ENCODE data around the gene C1orf159.

The C1orf159 gene

GRCh38 chr1:1140673-1141072, 24.8 kb upstream of the C1orf159 start:
- no peak overlapping the region for H3K9ac ChIP-seq (ENCODE audit: low read depth, low read length)
- TF ChIP-seq EZH2 (IDR thresholded peaks at IDR 0.05; ENCODE audit: borderline replicate concordance, low read depth, low read length, severe bottlenecking), result no peak
- TF ChIP-seq, protein P1, sequence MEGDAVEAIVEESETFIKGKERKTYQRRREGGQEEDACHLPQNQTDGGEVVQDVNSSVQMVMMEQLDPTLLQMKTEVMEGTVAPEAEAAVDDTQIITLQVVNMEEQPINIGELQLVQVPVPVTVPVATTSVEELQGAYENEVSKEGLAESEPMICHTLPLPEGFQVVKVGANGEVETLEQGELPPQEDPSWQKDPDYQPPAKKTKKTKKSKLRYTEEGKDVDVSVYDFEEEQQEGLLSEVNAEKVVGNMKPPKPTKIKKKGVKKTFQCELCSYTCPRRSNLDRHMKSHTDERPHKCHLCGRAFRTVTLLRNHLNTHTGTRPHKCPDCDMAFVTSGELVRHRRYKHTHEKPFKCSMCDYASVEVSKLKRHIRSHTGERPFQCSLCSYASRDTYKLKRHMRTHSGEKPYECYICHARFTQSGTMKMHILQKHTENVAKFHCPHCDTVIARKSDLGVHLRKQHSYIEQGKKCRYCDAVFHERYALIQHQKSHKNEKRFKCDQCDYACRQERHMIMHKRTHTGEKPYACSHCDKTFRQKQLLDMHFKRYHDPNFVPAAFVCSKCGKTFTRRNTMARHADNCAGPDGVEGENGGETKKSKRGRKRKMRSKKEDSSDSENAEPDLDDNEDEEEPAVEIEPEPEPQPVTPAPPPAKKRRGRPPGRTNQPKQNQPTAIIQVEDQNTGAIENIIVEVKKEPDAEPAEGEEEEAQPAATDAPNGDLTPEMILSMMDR (IDR thresholded peaks at IDR 0.05; ENCODE audit: borderline replicate concordance, extremely low read depth, low read length, poor library complexity, severe bottlenecking), result no peak
- peaks cover 10% of the 10 kb centered on the region for H4K20me1 ChIP-seq (ENCODE audit: insufficient read depth, low read length)
- no peaks in the 10 kb centered on the region for H3K36me3 ChIP-seq (ENCODE audit: insufficient read depth, low read length)
- no peak overlapping the region for H2AFZ ChIP-seq (ENCODE audit: low read depth, low read length)
- no peak overlapping the region for H3K27ac ChIP-seq (ENCODE audit: low read length)
- no peak overlapping the region for H3K4me2 ChIP-seq (ENCODE audit: insufficient read depth, low read length)
- DNase-seq (no peak), ATAC-seq (ENCODE audit: insufficient read depth, low read depth) (no peak)
- no peaks in the 10 kb centered on the region for H3K79me2 ChIP-seq (ENCODE audit: insufficient read depth, low read length)
- no peaks in the 10 kb centered on the region for H3K9me3 ChIP-seq (ENCODE audit: insufficient read depth, low read length, severe bottlenecking)
- H3K4me1 ChIP-seq (ENCODE audit: insufficient read depth, low read length), result peaks cover 3% of the 10 kb centered on the region; the same call in 1 of the 2 replicates
- peaks cover 20% of the 10 kb centered on the region for H3K27me3 ChIP-seq (ENCODE audit: insufficient read depth, low read length, poor library complexity)
- H3K4me3 ChIP-seq (ENCODE audit: low read depth in 1 of 2, low read length in 2 of 2), result no peak overlapping the region

DNA sequence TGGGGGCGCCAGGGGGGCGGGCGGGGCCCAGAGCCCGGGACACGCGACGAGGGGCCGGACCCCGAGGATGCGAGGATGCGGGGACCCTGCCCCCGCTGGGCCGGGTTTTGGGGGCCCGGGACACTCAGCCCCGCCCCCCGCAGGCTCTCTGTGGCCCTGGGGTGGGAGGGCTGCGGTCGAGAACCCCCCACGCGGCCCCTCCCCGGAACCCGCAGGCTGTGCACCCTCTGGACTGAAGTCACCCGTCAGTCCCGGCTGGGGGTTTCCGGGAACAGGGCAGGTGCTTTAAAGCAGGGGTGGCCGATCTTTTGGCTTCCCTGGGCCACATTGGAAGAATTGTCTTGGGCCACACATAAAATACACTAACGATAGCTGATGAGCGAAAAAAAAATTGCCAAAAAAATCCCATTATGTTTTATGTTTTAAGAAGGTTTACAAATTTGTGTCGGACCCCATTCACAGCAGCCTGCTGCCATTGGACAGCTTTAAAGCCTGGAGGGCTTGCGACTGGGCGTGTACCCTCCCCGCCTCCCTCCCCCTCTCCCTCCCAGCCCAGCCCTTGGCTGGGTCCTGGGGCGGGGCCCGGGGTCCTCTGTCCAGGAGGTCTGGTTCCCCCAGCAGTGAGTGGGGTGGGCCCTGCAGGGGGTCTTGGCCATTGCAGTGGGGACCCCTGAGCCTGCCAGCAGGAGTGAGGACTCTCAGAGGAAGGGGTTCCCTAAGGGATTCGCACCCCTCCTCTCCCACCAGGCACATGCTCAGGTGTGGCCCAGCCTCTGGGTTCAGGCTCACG, 21.6 kb upstream of the C1orf159 start:
- H4K20me1 ChIP-seq (ENCODE audit: insufficient read depth, low read length), result peaks cover 11% of the 10 kb centered on the region; the same call in 1 of the 2 replicates
- TF ChIP-seq, protein P1 (IDR thresholded peaks at IDR 0.05; ENCODE audit: borderline replicate concordance, extremely low read depth, low read length, poor library complexity, severe bottlenecking), result no peak
- no peak for TF ChIP-seq EZH2 (IDR thresholded peaks at IDR 0.05; ENCODE audit: borderline replicate concordance, low read depth, low read length, severe bottlenecking)
- peak; percentile 70 for DNase-seq
- peaks cover 20% of the 10 kb centered on the region for H3K27me3 ChIP-seq (ENCODE audit: insufficient read depth, low read length, poor library complexity)
- peak; percentile 83 for ATAC-seq (ENCODE audit: insufficient read depth, low read depth)
- H3K4me1 ChIP-seq (ENCODE audit: insufficient read depth, low read length), result peaks cover 3% of the 10 kb centered on the region; the same call in 1 of the 2 replicates
- H3K9ac ChIP-seq (ENCODE audit: low read depth, low read length), result no peak overlapping the region
- no peaks in the 10 kb centered on the region for H3K36me3 ChIP-seq (ENCODE audit: insufficient read depth, low read length)
- H3K4me2 ChIP-seq (ENCODE audit: insufficient read depth, low read length), result no peak overlapping the region
- H3K79me2 ChIP-seq (ENCODE audit: insufficient read depth, low read length), result no peaks in the 10 kb centered on the region
- H2AFZ ChIP-seq (ENCODE audit: low read depth, low read length), result no peak overlapping the region
- no peak overlapping the region for H3K27ac ChIP-seq (ENCODE audit: low read length)
- H3K4me3 ChIP-seq (ENCODE audit: low read depth in 1 of 2, low read length in 2 of 2), result no peak overlapping the region
- no peaks in the 10 kb centered on the region for H3K9me3 ChIP-seq (ENCODE audit: insufficient read depth, low read length, severe bottlenecking)

DNA sequence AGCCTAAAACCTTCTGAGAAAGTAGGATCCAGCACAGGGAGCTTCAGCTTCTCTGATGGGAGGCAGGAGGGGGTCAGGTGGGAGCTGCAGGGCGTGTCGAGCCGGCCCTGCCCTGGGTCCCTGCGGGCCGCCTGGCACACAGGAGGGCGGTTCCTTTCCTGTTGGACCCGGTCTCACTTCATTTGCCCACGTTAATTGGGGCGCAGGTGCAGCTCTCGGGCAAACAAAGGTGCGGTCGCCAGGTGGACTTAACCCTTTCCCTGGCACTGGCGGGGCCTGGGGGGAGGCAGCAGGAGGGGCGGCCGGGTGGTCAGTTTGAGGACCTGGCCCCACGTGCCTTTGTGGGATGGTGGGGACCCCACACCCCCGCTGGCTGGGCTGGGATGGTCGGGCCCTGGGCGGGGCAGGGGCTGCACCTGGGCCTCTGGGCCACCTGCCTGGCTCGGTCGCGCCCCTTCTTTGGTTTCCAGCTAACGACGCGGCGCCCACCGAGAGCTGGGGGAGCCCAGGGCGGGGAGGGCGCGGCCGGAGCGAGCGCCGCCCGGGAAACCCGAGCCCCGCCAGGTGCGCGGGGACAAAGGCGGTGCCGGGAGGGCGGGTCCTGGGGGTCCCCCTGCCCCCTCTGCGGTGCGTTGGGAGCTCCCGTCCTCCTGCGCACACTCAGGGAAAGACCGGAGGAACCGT, 20.8 kb upstream of the C1orf159 start:
- TF ChIP-seq, protein P1 (IDR thresholded peaks at IDR 0.05; ENCODE audit: borderline replicate concordance, extremely low read depth, low read length, poor library complexity, severe bottlenecking), result no peak
- TF ChIP-seq EZH2 (IDR thresholded peaks at IDR 0.05; ENCODE audit: borderline replicate concordance, low read depth, low read length, severe bottlenecking), result no peak
- Histone ChIP-seq H3K4me2 (ENCODE audit: insufficient read depth, low read length) (no peak overlapping the region), H3K4me3 (ENCODE audit: low read depth in 1 of 2, low read length in 2 of 2) (no peak overlapping the region), H3K79me2 (ENCODE audit: insufficient read depth, low read length) (no peaks in the 10 kb centered on the region), H3K9me3 (ENCODE audit: insufficient read depth, low read length, severe bottlenecking) (no peaks in the 10 kb centered on the region), H3K36me3 (ENCODE audit: insufficient read depth, low read length) (no peaks in the 10 kb centered on the region), H3K4me1 (ENCODE audit: insufficient read depth, low read length) (peaks cover 3% of the 10 kb centered on the region; the same call in 1 of the 2 replicates), H3K27ac (ENCODE audit: low read length) (no peak overlapping the region), H3K9ac (ENCODE audit: low read depth, low read length) (no peak overlapping the region), H2AFZ (ENCODE audit: low read depth, low read length) (no peak overlapping the region), H4K20me1 (ENCODE audit: insufficient read depth, low read length) (peaks cover 11% of the 10 kb centered on the region; the same call in 1 of the 2 replicates), H3K27me3 (ENCODE audit: insufficient read depth, low read length, poor library complexity) (peaks cover 20% of the 10 kb centered on the region)
- DNase-seq (no peak), ATAC-seq (ENCODE audit: insufficient read depth, low read depth) (peak; percentile 44)

Data from DND-41 (cell line).